GM12872 (cell line): Measurements from ENCODE around the gene S100A8.

Experiments used
- TF ChIP-seq, protein P1 (sequence below): IDR thresholded peaks from 3 replicates; pipeline ENCODE4 v1.5.1; 2011; ENCODE audit warnings: low read depth, mild to moderate bottlenecking, low read length, moderate library complexity; ENCODE audit not compliant: insufficient read depth

S100A8 gene

DNA sequence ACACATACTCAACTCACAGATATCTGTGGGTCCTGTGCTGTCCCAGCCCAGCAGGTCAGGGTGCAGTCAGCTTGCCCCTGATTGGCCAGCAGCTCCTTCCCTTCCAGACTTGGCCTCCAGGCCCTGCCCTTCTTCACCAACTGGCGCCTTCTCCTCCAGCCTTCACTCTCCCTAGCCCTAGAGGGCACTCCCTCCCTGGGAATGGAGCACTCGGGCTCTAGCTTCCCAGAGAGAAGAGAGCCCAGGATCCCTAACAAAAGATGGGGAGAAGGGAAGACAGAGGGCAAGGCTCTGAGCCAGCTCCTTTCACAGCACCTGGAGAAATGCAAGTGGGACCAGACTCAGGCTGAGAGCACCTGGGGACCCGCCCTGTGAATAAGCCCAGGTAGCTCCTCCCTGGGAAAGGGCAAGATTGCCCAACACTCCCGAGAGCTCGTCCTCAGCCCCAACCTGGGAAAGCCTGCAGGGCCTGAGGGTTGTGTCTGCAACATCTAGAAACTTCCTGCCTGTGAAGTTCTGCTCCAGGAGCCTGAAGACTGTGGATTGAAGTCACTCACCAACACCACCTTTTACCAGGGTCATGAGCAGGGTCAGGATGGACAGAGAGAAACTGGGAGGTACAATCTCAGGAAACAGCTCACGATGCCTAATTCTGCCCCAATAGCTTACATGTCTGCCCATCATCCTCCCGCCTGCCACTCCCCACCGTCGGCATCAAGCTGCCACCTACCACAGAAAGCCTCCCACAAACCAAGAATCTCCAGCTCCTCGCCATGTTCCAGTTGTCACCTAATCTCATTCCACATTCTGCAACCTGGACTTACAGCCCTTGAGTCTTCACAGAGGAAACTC is 42.1 kb downstream of the S100A8 start, which contains the start of gene PGLYRP4:
Gene PGLYRP4 (minus strand): TSS at position 331 of the 852 bp plus-strand sequence. CDS start 909 bp downstream, outside the sequence.
- TF ChIP-seq, protein P1, sequence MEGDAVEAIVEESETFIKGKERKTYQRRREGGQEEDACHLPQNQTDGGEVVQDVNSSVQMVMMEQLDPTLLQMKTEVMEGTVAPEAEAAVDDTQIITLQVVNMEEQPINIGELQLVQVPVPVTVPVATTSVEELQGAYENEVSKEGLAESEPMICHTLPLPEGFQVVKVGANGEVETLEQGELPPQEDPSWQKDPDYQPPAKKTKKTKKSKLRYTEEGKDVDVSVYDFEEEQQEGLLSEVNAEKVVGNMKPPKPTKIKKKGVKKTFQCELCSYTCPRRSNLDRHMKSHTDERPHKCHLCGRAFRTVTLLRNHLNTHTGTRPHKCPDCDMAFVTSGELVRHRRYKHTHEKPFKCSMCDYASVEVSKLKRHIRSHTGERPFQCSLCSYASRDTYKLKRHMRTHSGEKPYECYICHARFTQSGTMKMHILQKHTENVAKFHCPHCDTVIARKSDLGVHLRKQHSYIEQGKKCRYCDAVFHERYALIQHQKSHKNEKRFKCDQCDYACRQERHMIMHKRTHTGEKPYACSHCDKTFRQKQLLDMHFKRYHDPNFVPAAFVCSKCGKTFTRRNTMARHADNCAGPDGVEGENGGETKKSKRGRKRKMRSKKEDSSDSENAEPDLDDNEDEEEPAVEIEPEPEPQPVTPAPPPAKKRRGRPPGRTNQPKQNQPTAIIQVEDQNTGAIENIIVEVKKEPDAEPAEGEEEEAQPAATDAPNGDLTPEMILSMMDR = no peak

DNA sequence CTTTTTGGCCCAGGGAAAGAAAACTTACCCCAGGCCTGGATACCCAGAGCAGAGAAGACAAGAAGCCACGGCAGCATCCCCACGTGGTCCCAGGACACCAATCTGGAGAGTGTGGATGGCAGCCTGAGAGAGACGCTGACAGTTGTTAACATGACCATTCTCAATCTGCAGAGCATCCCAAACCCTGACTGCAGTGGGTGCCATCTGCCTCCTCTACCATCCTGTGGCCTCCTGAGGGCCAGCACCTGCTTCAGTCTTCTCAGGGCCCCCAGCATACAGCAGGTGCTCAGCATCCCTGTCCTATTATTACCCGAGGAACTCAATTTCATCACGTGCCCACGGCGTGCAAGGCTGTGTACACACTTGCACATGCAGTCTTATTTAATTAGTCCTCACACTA is 43.0 kb downstream of the S100A8 start:
- TF ChIP-seq, protein P1 = no peak

DNA sequence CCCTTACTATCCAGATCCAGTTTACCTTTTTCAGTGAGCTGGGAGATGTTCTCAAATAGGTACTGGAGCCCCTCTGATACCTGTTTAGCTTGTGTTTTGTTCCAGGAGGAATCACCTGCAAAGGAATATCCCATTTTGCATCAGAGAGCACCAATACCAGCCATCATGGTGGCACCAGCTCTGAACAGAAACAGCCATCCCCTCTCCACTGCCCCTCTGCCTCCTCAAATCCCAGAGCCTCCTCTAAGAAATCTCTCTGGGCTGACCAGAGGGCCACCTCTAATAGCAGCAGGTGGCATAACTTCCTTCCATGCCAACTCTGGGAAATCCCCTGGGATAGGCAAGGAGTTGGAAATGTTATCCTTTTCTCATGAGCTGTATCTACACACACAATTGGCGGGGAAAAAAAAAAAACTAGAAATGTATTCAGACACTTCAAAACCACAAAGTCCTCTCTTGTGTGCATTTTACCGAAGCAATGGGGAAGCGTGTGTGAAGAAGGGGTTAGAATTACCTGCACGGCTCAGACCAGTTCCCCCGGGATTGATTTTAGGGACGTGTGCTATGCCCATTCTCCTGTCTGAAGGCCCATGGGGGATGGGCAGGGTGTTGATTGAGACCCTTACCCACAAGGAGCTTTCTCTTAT is 44.7 kb downstream of the S100A8 start:
- TF ChIP-seq, protein P1 = no peak

DNA sequence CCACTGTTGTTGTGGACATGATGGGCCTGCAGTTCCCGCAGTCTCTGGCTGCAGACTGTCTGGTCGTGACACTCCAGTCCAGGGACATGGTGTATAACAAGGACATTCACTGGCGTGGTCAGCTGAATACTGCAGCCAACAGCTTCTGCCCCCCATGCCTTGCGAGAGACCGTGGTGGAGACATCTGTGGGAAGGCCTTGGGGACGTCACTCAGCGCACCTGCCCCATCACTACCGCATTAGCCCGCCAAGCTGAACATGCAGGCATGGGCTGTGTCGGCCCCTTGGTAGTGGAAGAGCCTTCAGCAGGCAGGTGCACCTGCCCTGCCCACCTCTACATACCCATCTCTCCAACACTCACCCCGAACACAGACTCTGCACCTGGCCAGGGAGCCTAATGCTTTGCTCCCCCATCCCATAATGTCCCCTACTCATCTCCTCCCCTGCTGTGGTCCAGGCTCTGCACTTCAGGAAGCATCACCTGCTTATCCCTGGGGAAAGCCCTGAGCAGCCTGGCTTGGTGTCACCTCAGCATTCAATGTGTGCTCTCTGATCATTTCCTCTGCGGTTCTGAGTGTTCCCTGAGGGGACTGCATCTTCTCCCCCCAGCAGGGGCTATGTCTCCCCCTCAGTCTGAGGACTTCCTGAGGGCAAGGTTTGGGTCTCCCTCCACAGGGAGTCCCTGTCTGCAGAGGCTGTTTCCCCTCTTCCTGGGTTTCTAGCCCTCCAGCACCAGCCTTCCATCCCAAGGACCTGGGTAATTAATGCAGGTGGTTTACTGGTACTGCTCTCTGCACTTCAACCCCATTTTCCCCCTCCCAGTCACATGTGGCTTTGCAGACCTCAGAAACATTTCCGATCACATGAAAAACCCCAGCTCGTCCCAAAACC is 45.4 kb downstream of the S100A8 start:
- TF ChIP-seq, protein P1 = no peak

DNA sequence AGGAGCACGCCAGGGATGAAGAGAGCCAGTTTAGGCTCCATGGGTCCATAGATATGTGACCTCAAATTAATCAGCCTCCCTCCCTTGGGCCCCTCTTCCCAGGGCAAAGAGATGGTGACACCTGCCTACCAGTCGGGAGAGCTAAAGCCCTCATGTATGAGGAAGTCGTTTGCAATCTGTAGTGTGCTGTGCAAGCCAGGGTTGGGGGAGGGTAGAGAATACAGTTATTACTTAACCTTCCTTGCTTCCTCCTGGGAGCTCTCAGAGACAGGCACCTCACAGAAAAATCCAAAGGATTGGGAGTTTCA is 46.2 kb downstream of the S100A8 start:
- TF ChIP-seq, protein P1 = no peak

DNA sequence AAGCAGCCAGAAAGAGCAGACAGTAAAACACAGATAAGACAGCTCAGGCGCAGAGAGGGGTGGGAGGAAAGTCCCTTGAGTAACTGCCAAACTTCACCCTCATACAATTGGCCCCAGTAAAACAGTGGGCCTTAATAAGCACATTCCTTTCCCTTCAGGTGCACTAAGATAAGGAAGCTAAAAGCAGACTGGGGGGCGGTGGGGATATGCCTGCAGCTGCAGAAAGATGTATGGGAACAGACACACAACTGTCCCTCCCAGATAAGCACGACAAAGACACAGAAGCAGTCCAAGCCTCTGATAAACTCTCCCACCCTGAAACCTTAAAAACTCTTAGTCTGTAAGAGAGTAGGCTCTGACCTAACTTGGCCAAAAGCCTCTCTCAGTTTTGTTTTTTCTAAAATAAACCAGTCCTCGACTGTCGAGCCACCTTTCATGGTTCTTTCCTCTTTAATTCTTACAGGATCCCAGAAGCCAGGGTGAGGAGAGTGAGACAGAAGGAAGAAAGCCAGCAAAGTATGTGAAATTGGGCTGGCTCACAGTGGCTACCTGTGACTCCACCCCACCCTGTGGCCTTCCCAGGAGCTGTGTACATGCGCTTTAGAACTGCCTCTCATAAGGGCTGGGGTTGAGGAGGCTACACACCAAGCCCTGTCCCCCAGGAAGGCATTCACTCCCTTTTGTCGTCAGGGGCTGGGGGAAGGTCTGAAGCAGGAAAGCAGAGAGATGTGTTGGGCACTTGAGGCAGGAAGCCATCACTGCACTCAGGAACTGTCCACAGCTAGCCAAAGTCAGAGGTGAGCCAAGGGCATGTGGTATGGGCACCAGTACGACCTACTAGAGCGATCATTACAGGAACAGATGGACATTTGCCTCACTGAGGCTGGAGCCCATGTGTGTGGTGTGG is 46.8 kb downstream of the S100A8 start:
- TF ChIP-seq, protein P1 = no peak
